ENCODE results near the gene CCDC80.

CCDC80 gene

GRCh38 chr3:112687211-112687610, 46.3 kb upstream of the CCDC80 start:
- in situ Hi-C loops (cut with MboI; ENCODE audit: low sequenced_read_pairs, unreplicated experiment) = no loop called here
- TF ChIP-seq CTCF (IDR thresholded peaks at IDR 0.05; ENCODE audit: borderline replicate concordance, control extremely low read depth, extremely low read depth, insufficient read depth, missing control alignments) = no peak
- no peak for DNase-seq (ENCODE audit: low spot score)

GRCh38 chr3:112685956-112686799, 45.2 kb upstream of the CCDC80 start:
- in situ Hi-C loops (cut with MboI; ENCODE audit: low sequenced_read_pairs, unreplicated experiment) = no loop called here
- no peak for TF ChIP-seq CTCF (IDR thresholded peaks at IDR 0.05; ENCODE audit: borderline replicate concordance, control extremely low read depth, extremely low read depth, insufficient read depth, missing control alignments)
- no peak for DNase-seq (ENCODE audit: low spot score)

- TF ChIP-seq CTCF (IDR thresholded peaks at IDR 0.05; ENCODE audit: borderline replicate concordance, control extremely low read depth, extremely low read depth, insufficient read depth, missing control alignments) = no peak
- in situ Hi-C loops (cut with MboI; ENCODE audit: low sequenced_read_pairs, unreplicated experiment) = no loop called here
- no peak for DNase-seq (ENCODE audit: low spot score)
These were observed 44.5 kb upstream of the CCDC80 start for GRCh38 chr3:112685420-112685819.

GRCh38 chr3:112682361-112682760, 41.4 kb upstream of the CCDC80 start:
- TF ChIP-seq CTCF (IDR thresholded peaks at IDR 0.05; ENCODE audit: borderline replicate concordance, control extremely low read depth, extremely low read depth, insufficient read depth, missing control alignments) = no peak
- no peak for DNase-seq (ENCODE audit: low spot score)
- in situ Hi-C loops (cut with MboI; ENCODE audit: low sequenced_read_pairs, unreplicated experiment) = no loop called here

GRCh38 chr3:112681822-112682325, 40.9 kb upstream of the CCDC80 start:
- in situ Hi-C loops (cut with MboI; ENCODE audit: low sequenced_read_pairs, unreplicated experiment) = no loop called here
- no peak for TF ChIP-seq CTCF (IDR thresholded peaks at IDR 0.05; ENCODE audit: borderline replicate concordance, control extremely low read depth, extremely low read depth, insufficient read depth, missing control alignments)
- DNase-seq (ENCODE audit: low spot score) = no peak

GRCh38 chr3:112676659-112677234, 35.8 kb upstream of the CCDC80 start:
- no peak for TF ChIP-seq CTCF (IDR thresholded peaks at IDR 0.05; ENCODE audit: borderline replicate concordance, control extremely low read depth, extremely low read depth, insufficient read depth, missing control alignments)
- in situ Hi-C loops (cut with MboI; ENCODE audit: low sequenced_read_pairs, unreplicated experiment) = no loop called here
- peak; percentile 81 for DNase-seq (ENCODE audit: low spot score)
